Fibroblast of the aortic adventitia (primary cell): Measurements from ENCODE around the gene TMCC2. TPM values are rescaled to one million over a fixed set of nuclear protein-coding genes. Genes with fewer than 3 reads are reported as not detected.

Experiments
- DNase-seq: peaks from one replicate; pipeline ENCODE4 v3.0.0-alpha.2; 2010; ENCODE audit warnings: low read depth
- H3K4me3 ChIP-seq: 2 replicates; pipeline ENCODE4 v1.5.1; 2011; ENCODE audit warnings: low read depth, mild to moderate bottlenecking, control low read depth, low read length, moderate library complexity
- total RNA-seq: library from RNA; depleted of rRNA; stranded (reverse); fragments of >200 nt; gene quantifications from 2 replicates; pipeline ENCODE4 v1.2.3, GENCODE V29; 2012; ENCODE audit warnings: low replicate concordance
- TF ChIP-seq, protein P1 (sequence below): IDR thresholded peaks from 2 replicates; pipeline ENCODE4 v1.5.1; 2011; ENCODE audit warnings: mild to moderate bottlenecking, low read length, control low read depth, inconsistent platforms; ENCODE audit not compliant: insufficient read depth

TMCC2 gene
- total RNA-seq, 1 donor, result 2.5 TPM

GRCh38 chr1:205301205-205301821 is 73.6 kb downstream of the TMCC2 start:
- TF ChIP-seq, protein P1, sequence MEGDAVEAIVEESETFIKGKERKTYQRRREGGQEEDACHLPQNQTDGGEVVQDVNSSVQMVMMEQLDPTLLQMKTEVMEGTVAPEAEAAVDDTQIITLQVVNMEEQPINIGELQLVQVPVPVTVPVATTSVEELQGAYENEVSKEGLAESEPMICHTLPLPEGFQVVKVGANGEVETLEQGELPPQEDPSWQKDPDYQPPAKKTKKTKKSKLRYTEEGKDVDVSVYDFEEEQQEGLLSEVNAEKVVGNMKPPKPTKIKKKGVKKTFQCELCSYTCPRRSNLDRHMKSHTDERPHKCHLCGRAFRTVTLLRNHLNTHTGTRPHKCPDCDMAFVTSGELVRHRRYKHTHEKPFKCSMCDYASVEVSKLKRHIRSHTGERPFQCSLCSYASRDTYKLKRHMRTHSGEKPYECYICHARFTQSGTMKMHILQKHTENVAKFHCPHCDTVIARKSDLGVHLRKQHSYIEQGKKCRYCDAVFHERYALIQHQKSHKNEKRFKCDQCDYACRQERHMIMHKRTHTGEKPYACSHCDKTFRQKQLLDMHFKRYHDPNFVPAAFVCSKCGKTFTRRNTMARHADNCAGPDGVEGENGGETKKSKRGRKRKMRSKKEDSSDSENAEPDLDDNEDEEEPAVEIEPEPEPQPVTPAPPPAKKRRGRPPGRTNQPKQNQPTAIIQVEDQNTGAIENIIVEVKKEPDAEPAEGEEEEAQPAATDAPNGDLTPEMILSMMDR, result no peak
- H3K4me3 ChIP-seq, result no peak overlapping the region
- DNase-seq, result peak; percentile 95

DNA sequence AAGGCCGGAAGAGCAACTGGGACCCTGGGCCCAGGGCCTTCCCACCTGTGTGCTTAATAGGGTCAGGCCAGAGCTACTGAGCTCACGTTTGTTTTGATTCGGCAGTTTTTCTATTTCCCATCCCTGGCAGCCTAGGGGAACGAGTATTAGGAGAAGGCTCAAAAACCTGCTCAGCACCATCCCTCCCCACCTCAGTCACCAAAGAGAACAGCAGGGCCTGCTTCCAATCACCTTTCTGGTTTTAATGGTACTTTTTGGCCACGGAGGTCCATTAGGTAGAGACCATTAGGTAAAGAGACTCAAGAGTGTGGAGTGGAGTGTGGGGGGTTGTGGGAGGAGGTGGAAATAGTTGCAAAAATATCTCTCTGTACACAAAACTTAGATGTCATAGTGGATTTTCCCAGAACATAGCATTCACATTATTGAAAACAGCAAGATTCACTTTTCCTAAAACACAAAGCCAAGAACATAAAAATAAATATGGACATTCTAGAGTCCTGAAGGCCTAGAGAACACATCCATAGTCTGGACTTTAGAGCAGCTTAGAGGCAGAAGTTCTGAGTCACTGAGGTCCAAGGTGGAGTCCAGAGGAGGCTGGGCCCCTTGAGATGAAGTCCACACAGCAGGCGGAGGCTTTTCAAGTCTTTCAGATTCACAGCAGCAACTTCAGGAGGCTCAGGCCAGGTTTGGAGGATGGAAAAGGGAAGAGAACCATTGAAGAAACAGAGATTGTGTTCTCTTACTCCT is 74.3 kb downstream of the TMCC2 start:
- TF ChIP-seq, protein P1, result no peak
- peak; percentile 51 for DNase-seq
- no peak overlapping the region for H3K4me3 ChIP-seq

- TF ChIP-seq, protein P1, result no peak
- no peak overlapping the region for H3K4me3 ChIP-seq
- DNase-seq, result no peak
Measured at GRCh38 chr1:205303247-205303888, 75.6 kb downstream of the TMCC2 start.

DNA sequence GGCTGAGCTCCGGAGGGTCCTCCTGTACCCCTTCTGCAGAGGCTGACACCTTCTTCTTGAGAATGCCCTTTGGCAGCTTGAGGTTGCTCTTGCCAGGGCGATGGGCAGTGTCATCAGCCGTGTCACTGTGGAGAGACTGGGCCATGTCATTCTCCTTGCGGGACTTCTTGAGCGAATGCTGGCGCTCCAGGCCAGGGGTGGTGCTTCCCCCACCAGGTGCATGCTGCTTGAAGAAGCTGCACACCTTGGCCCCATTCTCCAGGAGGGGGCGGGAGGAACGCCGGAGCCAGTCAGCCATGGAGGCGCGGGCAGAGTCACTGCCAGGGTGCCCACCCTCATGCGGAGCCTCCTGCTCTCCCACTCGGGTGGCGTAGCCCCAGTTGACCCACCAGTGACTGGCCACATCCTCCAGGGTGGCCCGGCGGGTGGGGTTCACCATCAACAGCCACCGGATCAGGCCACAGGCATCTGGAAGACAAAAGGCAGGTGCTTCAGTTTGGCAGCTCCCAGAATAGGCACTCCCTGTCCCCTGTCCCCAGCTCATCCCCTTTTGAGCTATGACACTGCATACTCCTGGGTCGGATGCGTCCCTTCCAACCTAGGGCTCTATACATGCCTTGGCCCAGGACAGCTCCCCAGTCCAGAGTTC is 76.4 kb downstream of the TMCC2 start:
- no peak overlapping the region for H3K4me3 ChIP-seq
- no peak for DNase-seq
- TF ChIP-seq, protein P1, result no peak

DNA sequence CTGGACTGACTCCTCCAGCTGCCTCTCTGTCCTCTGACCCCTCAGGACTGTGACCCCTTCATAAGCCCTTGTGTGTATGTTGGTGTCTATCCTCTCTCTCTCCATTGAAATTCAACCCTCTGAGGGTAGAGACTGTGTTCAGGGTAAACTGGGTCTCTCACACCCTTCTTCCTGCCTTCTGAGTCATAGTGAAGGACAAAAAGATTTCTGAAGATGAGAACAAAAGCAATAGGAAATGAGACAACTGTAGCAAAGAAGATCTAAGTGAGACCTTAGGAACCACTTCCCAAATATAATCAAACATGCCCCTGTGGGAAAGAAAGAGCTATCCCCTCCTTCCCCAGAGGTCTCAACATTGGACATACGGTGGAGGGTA is 76.9 kb downstream of the TMCC2 start:
- TF ChIP-seq, protein P1, result no peak
- no peak overlapping the region for H3K4me3 ChIP-seq
- no peak for DNase-seq

GRCh38 chr1:205306929-205307566 is 79.3 kb downstream of the TMCC2 start:
- no peak overlapping the region for H3K4me3 ChIP-seq
- DNase-seq, result no peak
- TF ChIP-seq, protein P1, result no peak
